HFFc6 (cell line): ENCODE measurements around the gene MSI1. TPM values are rescaled to one million over a fixed set of nuclear protein-coding genes. Genes with fewer than 3 reads are reported as not detected.

Source experiments
- DNase-seq: peaks from one replicate; pipeline ENCODE4 v3.0.0-alpha.2; 2018
- H3K27ac Mint-ChIP-seq: 2 replicates; pipeline ENCODE4 v1.8.0; 2020; ENCODE audit warnings: mild to moderate bottlenecking, mixed read lengths
- H3K27me3 Mint-ChIP-seq: 2 replicates; pipeline ENCODE4 v1.8.0; 2021; ENCODE audit warnings: mild to moderate bottlenecking, moderate library complexity, mixed read lengths; ENCODE audit not compliant: insufficient read depth
- H3K36me3 Mint-ChIP-seq: 2 replicates; pipeline ENCODE4 v1.8.0; 2021; ENCODE audit warnings: low read depth, mixed read lengths
- H3K4me1 Mint-ChIP-seq: 2 replicates; pipeline ENCODE4 v1.8.0; 2020; ENCODE audit warnings: low read depth, mixed read lengths
- H3K4me3 Mint-ChIP-seq: 2 replicates; pipeline ENCODE4 v1.8.0; 2020; ENCODE audit warnings: mild to moderate bottlenecking, moderate library complexity, mixed read lengths
- H3K9me3 Mint-ChIP-seq: 2 replicates; pipeline ENCODE4 v1.8.0; 2020; ENCODE audit warnings: mild to moderate bottlenecking, mixed read lengths
- total RNA-seq, 6 experiments: library from RNA; stranded (reverse); fragmentation: NEBNext Ultra II Directional; extraction: Animal tissue kit (Norgen Biotek cat#: 25700); gene quantifications; 2 replicates in 1 of 6; 3 replicates in 5 of 6; pipeline ENCODE4 v1.2.3, GENCODE V29; 2021
- TF ChIP-seq, protein P1 (sequence below): fragments of 200-600 bp; sonication (generic); IDR thresholded peaks from 2 replicates; pipeline ENCODE4 v1.5.0; 2021; ENCODE audit warnings: antibody characterized with exemption, mild to moderate bottlenecking

MSI1 gene
- total RNA-seq, 6 experiments from 2014 or later, result not detected

DNA sequence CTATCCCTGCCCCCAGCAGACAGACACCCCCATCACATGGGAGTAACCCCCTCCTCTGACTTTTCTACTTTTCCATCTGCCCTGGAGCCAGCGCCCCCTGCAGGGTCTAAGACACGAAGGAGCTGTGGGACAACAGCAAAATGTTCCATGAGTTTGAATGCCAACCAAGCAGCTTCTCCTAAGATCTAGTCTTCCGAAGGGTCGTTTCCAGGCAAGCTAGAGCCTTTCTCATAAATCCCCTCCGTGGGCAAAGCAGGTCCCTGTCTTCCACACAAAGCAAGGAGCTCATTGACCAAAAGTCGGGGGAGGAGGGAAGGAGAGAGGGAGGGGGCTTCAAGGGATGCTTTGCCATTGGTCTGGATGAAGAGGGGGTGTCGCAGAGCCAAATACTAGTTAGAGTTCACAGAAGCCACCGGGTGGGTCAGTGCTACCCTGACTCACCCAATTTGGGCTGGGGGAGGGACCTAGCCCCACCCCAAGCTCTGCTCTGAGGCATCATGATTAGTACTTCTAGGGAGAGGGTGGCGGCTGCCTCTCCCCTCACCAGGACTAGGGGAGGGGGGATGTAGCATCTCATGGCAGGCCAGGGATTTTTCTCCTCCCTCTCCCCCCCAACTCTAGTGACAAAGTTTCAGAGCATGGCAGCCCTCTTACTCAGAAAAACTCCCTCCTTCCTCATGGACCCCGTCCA, 1.6 kb downstream of the MSI1 start:
- no peaks in the 10 kb centered on the region for H3K9me3 Mint-ChIP-seq
- no peaks in the 10 kb centered on the region for H3K4me1 Mint-ChIP-seq
- no peak overlapping the region; the same call in 1 of the 2 replicates for H3K4me3 Mint-ChIP-seq
- TF ChIP-seq, protein P1, sequence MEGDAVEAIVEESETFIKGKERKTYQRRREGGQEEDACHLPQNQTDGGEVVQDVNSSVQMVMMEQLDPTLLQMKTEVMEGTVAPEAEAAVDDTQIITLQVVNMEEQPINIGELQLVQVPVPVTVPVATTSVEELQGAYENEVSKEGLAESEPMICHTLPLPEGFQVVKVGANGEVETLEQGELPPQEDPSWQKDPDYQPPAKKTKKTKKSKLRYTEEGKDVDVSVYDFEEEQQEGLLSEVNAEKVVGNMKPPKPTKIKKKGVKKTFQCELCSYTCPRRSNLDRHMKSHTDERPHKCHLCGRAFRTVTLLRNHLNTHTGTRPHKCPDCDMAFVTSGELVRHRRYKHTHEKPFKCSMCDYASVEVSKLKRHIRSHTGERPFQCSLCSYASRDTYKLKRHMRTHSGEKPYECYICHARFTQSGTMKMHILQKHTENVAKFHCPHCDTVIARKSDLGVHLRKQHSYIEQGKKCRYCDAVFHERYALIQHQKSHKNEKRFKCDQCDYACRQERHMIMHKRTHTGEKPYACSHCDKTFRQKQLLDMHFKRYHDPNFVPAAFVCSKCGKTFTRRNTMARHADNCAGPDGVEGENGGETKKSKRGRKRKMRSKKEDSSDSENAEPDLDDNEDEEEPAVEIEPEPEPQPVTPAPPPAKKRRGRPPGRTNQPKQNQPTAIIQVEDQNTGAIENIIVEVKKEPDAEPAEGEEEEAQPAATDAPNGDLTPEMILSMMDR, result peak; percentile 55
- peaks cover 61% of the 10 kb centered on the region for H3K27me3 Mint-ChIP-seq
- DNase-seq, result no peak
- no peaks in the 10 kb centered on the region for H3K36me3 Mint-ChIP-seq
- H3K27ac Mint-ChIP-seq, result no peak overlapping the region

DNA sequence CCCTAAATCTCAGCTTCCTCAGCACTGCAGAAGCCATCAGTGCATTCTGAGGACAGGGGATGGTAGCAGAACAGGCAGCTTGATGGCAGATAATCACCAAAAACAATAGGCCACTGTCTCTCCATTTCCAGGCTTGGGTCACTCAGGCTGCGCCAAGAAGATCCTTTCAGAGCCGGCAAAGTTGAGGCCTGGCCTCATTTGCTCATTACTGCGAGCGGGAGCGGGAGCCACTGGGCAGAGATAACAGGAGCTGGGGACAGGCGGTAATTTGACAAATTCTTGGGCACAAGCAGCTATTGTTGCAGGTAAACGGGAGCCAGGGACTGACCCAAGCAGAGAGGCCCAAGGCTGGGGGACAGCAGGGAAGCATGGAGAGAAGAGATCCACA, 2.1 kb downstream of the MSI1 start:
- Mint-ChIP-seq H3K4me1 (no peaks in the 10 kb centered on the region), H3K4me3 (no peak overlapping the region), H3K27ac (no peak overlapping the region), H3K9me3 (no peaks in the 10 kb centered on the region), H3K27me3 (peaks cover 66% of the 10 kb centered on the region), H3K36me3 (no peaks in the 10 kb centered on the region)
- DNase-seq, result no peak
- TF ChIP-seq, protein P1, result no peak

DNA sequence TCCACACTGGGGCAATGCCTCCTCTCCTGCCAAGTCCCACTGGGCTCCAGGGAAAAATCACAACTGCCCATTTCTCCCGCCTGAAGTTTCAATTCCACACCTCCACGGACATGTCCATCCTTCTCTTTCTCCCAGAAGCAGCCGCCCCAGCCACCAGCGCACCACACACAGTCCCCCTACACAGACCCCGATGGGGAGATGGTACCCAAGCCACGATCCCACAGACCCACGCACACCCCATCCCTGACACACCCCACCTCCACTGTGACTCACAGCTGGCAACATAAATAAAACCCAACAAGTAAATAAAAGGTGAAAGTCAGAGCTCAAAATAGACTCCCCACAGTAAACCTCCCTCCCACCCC, 2.6 kb downstream of the MSI1 start:
- H3K27me3 Mint-ChIP-seq, result peaks cover 64% of the 10 kb centered on the region
- H3K36me3 Mint-ChIP-seq, result no peaks in the 10 kb centered on the region
- no peak overlapping the region for H3K4me3 Mint-ChIP-seq
- no peak for DNase-seq
- no peaks in the 10 kb centered on the region for H3K4me1 Mint-ChIP-seq
- H3K27ac Mint-ChIP-seq, result no peak overlapping the region
- TF ChIP-seq, protein P1, result no peak
- no peaks in the 10 kb centered on the region for H3K9me3 Mint-ChIP-seq

DNA sequence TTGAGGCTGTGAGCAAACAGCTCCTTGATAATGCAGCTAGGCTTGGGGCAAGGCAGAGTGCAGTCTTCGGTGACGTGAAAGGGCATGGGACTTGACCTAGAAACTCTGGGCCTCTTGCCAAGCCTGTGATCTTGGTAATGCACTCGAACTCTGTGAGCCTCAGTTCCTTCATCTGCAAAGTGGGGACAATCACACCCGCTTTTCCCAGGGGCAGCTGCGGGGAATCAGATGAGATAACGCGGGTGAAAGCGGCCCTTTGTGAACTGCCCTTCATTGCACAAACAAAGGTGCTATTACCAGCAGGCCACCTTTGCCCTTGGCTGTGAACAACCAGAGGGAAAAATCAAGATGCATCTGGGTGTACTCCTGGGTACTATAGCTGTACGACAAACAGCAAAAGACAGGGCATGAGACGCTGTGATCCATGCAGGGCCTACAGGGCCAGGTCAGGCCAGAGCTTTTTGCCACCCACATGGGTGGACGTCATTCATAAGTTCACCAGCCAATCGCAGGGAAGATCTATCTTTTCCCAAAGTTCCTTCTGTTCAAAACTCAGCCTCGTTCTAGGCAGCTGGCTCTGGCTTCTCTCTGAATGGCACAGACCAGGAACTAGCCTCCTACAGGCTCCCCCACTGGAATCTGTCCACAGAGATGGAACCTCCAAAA, 3.2 kb downstream of the MSI1 start:
- no peaks in the 10 kb centered on the region for H3K36me3 Mint-ChIP-seq
- no peaks in the 10 kb centered on the region for H3K4me1 Mint-ChIP-seq
- no peak overlapping the region for H3K27ac Mint-ChIP-seq
- peaks cover 60% of the 10 kb centered on the region for H3K27me3 Mint-ChIP-seq
- H3K9me3 Mint-ChIP-seq, result no peaks in the 10 kb centered on the region
- DNase-seq, result no peak
- H3K4me3 Mint-ChIP-seq, result no peak overlapping the region
- TF ChIP-seq, protein P1, result no peak

DNA sequence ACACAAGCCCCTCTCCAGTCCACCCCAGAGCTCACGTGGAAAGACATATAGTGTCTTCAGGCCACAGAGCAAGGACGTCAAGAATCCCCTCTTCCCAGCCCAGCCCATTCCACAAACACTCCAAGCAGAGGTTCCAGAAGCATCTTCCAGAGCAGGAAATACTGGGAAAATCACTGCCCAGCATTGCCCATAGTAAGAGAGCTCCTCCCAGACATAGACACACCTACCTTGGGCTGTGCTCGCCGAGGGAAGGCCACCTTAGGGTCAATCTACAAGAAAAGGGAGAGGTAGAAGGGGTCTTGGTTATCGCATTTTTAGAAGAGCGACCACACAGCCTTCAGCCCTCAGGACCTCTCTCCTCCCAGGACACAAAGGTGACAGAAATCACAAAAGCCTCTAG, 4.5 kb downstream of the MSI1 start:
- DNase-seq, result no peak
- no peaks in the 10 kb centered on the region for H3K4me1 Mint-ChIP-seq
- peaks cover 54% of the 10 kb centered on the region for H3K27me3 Mint-ChIP-seq
- H3K4me3 Mint-ChIP-seq, result no peak overlapping the region
- no peaks in the 10 kb centered on the region for H3K36me3 Mint-ChIP-seq
- TF ChIP-seq, protein P1, result no peak
- H3K27ac Mint-ChIP-seq, result no peak overlapping the region
- H3K9me3 Mint-ChIP-seq, result no peaks in the 10 kb centered on the region
